Stimulated activated CD8-positive, alpha-beta memory T cell treated with anti-CD3 and anti-CD28 coated beads, Interleukin-12 subunit alpha, Interleukin-12 subunit beta, amount 100 ng/mL, for 1 hour (primary cell): ENCODE results near the gene EEF2K.

Experiments
- DNase-seq: peaks from one replicate; pipeline ENCODE4 v3.0.0-alpha.2; 2020; ENCODE audit warnings: low read depth

EEF2K gene

DNA sequence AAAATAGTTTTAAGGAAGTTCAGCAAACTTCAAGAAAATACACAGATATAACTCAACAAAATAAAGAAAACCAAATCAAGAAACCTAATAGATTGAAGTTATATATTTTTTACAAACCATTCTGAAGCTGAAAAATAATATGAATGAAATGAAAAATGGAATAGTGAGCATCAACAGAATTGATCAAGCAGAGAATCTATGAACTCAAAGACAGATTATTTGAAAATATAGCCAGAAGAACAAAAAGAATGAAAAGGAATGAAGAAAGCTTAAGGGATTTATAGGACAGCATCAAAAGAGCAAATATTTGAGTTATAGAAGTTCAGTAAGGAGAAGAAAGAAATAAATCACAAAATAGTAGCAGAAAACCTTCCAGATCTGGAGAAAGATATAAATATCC, 130.5 kb downstream of the EEF2K start:
- no peak for DNase-seq

DNA sequence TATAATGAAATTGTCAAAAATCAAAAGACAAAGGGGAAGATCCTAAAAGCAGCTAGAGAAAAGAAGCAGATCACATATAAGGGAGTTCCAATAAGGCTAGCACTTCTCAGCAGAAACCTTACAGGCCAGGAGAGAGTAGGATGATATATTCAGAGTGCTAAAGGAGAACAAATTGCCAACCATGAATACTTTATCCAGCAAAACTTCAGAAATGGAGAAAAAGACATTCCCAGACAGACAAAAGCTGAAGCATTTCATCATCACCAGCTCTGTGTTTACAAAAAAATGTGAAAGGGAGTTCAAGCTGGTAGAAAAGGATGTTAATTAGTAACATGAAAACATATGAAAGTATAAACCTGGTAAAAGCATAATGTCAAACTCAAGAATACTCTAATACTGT, 131.0 kb downstream of the EEF2K start:
- no peak for DNase-seq

DNA sequence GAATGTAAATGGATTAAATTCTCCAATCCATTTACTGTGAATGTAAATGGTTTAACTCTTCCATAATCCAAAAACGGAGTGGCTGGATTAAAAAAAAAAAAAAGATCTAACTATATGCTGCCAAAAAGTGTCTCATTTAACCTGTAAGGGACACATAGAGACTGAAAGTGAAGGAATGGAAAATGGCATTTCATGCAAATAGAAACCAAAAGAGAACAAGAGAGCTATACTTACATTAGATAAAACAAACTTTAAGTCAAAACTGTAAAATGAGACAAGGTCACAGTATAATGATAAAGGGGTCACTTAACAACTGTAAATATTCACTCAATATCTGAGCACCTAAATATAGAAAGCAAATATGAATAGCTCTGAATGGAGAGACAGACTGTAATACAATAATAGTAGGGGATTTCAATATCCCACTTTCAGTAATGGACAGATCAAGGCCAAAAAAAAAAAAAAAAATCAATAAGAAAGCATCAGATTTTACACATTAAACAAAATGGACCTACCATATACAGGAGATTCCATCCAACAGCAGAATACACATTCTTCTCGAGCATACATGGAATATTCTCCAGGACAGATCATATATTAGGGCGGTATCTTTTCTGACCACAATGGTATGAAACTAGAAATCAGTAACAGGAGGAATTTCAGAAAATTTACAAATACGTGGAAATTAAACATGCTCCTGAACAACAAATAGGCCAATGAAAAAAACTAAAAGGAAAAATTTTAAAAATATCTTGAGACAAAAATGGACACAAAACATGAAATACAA, 132.0 kb downstream of the EEF2K start:
- no peak for DNase-seq
